ENCODE results near the gene PLA2G4E.

Gene PLA2G4E

GRCh38 chr15:42050484-42051255 is 29.8 kb upstream of the PLA2G4E start:
- DNase-seq: no peak

- DNase-seq: no peak
These were observed 28.0 kb upstream of the PLA2G4E start for GRCh38 chr15:42048821-42049200.

GRCh38 chr15:42048080-42048820 is 27.4 kb upstream of the PLA2G4E start:
- no peak for DNase-seq

- DNase-seq: no peak
These were observed 25.8 kb upstream of the PLA2G4E start for GRCh38 chr15:42046597-42046996.

GRCh38 chr15:42045211-42045615 is 24.4 kb upstream of the PLA2G4E start:
- DNase-seq: no peak

GRCh38 chr15:42042602-42043400 is 22.0 kb upstream of the PLA2G4E start:
- no peak for DNase-seq

GRCh38 chr15:42038401-42038800 is 17.6 kb upstream of the PLA2G4E start:
- DNase-seq: no peak

- DNase-seq: no peak
These were observed 16.8 kb upstream of the PLA2G4E start for GRCh38 chr15:42037656-42038055.

GRCh38 chr15:42036966-42037365 is 16.1 kb upstream of the PLA2G4E start:
- DNase-seq: no peak

GRCh38 chr15:42036112-42036905 is 15.5 kb upstream of the PLA2G4E start:
- no peak for DNase-seq

- DNase-seq: no peak
These were observed 14.6 kb upstream of the PLA2G4E start for GRCh38 chr15:42035435-42035761.

- no peak for DNase-seq
These were observed 14.0 kb upstream of the PLA2G4E start for GRCh38 chr15:42034628-42035434.

- no peak for DNase-seq
These were observed 12.5 kb upstream of the PLA2G4E start for GRCh38 chr15:42033214-42033873.

- DNase-seq: no peak
These were observed 11.8 kb upstream of the PLA2G4E start for GRCh38 chr15:42032376-42033213.

GRCh38 chr15:42031198-42031915 is 10.5 kb upstream of the PLA2G4E start:
- DNase-seq: no peak

GRCh38 chr15:42027521-42027920 is 6.7 kb upstream of the PLA2G4E start:
- no peak for DNase-seq

GRCh38 chr15:42024303-42024702 is 3.5 kb upstream of the PLA2G4E start:
- no peak for DNase-seq

GRCh38 chr15:42021593-42021992 is 751 bp upstream of the PLA2G4E start:
- DNase-seq: no peak

GRCh38 chr15:42018306-42019224 is 2.3 kb downstream of the PLA2G4E start:
- DNase-seq: no peak

Data from activated CD8-positive, alpha-beta memory T cell treated with anti-CD3 and anti-CD28 coated beads, Interleukin-2, amount 50 U/mL, for 4 hours (primary cell).